Mesendoderm (in vitro differentiated cells): ENCODE results near the gene MYO6.
"Not testable (repeated sequence)": the region's sequence is repeated elsewhere in the genome, so short reads cannot be mapped to it uniquely, and the experiment has no call there.

Experiments
- DNase-seq: peaks from one replicate; pipeline ENCODE4 v3.0.0; 2013
- H2AK5ac ChIP-seq: 2 replicates; pipeline ENCODE4 v1.6.1; 2013; ENCODE audit warnings: low read length, inconsistent platforms
- H2BK120ac ChIP-seq: 2 replicates; pipeline ENCODE4 v1.6.1; 2013; ENCODE audit warnings: low read depth, mild to moderate bottlenecking, low read length, moderate library complexity, mixed read lengths
- H2BK15ac ChIP-seq: replicated peaks from 2 replicates; pipeline ENCODE4 v1.6.1; 2013; ENCODE audit warnings: low read depth, mild to moderate bottlenecking, moderate library complexity
- H2BK5ac ChIP-seq: 2 replicates; pipeline ENCODE4 v1.6.1; 2013; ENCODE audit warnings: low read length, inconsistent platforms
- H3K18ac ChIP-seq: 2 replicates; pipeline ENCODE4 v1.6.1; 2013; ENCODE audit warnings: mild to moderate bottlenecking, low read length, mixed read lengths
- H3K23ac ChIP-seq: one replicate; pipeline ENCODE4 v1.6.1; 2013; ENCODE audit warnings: low read length
- H3K27ac ChIP-seq: 2 replicates; pipeline ENCODE4 v1.5.1; 2013; ENCODE audit warnings: low read depth, mild to moderate bottlenecking, inconsistent platforms, low read length, moderate library complexity
- H3K27me3 ChIP-seq: 2 replicates; pipeline ENCODE4 v1.6.1; 2013; ENCODE audit warnings: low read length, control low read depth, mild to moderate bottlenecking, inconsistent platforms; ENCODE audit not compliant: insufficient read depth, poor library complexity
- H3K36me3 ChIP-seq: 2 replicates; pipeline ENCODE4 v1.6.1; 2013; ENCODE audit warnings: low read length, inconsistent platforms; ENCODE audit not compliant: control insufficient read depth, insufficient read depth
- H3K4ac ChIP-seq: one replicate; pipeline ENCODE4 v1.6.1; 2013; ENCODE audit warnings: low read depth, mild to moderate bottlenecking, low read length, moderate library complexity
- H3K4me1 ChIP-seq: 2 replicates; pipeline ENCODE4 v1.6.1; 2013; ENCODE audit warnings: low read depth, low read length, inconsistent platforms; ENCODE audit not compliant: control insufficient read depth
- H3K4me2 ChIP-seq: 2 replicates; pipeline ENCODE4 v1.6.1; 2013; ENCODE audit warnings: low read length
- H3K4me3 ChIP-seq: 2 replicates; pipeline ENCODE4 v1.5.1; 2013; ENCODE audit warnings: mild to moderate bottlenecking, low read length
- H3K56ac ChIP-seq: one replicate; pipeline ENCODE4 v1.6.1; 2013; ENCODE audit warnings: low read length
- H3K79me1 ChIP-seq: 2 replicates; pipeline ENCODE4 v1.6.1; 2013; ENCODE audit warnings: low read length, inconsistent platforms
- H3K79me2 ChIP-seq: 2 replicates; pipeline ENCODE4 v1.6.1; 2013; ENCODE audit warnings: mild to moderate bottlenecking, low read length; ENCODE audit not compliant: control insufficient read depth, insufficient read depth
- H3K9ac ChIP-seq: 2 replicates; pipeline ENCODE4 v1.6.1; 2013; ENCODE audit warnings: low read length, inconsistent platforms
- H4K5ac ChIP-seq: one replicate; pipeline ENCODE4 v1.6.1; 2013; ENCODE audit warnings: low read length
- H4K8ac ChIP-seq: one replicate; pipeline ENCODE4 v1.6.1; 2013; ENCODE audit warnings: low read depth, mild to moderate bottlenecking, control low read depth, low read length, moderate library complexity
- WGBS: extraction: QIAGEN DNeasy Blood & Tissue Kit; methylation state at CpG from one replicate; pipeline ENCODE4 v1.1.7; 2013; ENCODE audit warnings: low lambda C conversion rate, missing lambda C conversion rate; ENCODE audit not compliant: insufficient coverage; ENCODE audit errors: extremely low coverage; 5-methylcytosine and 5-hydroxymethylcytosine counted together

The MYO6 gene

DNA sequence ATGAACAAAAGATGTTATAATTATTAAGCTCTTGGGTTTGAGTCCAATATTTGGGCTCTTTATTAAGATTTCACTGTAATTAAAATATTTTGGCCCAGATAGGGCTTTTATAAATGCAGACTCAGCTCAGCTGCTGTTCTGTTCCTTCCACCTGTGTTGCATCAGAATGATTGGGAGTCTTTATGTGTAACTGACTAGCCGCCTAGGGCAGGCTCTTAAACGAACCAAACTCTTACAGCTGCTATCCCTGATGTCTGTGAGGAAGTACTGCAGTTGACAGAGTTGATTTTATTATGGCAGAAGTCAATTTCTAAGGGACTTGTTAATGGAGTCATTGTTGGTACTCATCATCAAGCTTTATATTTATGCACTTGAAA, 144.7 kb downstream of the MYO6 start:
- H2BK5ac ChIP-seq: no peak overlapping the region
- H3K79me1 ChIP-seq: no peaks in the 10 kb centered on the region
- H2AK5ac ChIP-seq: no peak overlapping the region
- no peaks in the 10 kb centered on the region for H3K36me3 ChIP-seq
- H3K4me1 ChIP-seq: no peaks in the 10 kb centered on the region
- H3K4me2 ChIP-seq: no peak overlapping the region
- H3K18ac ChIP-seq: no peak overlapping the region
- H2BK120ac ChIP-seq: no peak overlapping the region
- no peak overlapping the region for H3K4me3 ChIP-seq
- H3K9ac ChIP-seq: no peak overlapping the region
- H3K27me3 ChIP-seq: no peaks in the 10 kb centered on the region
- H3K27ac ChIP-seq: no peak overlapping the region
- no peak overlapping the region for H3K4ac ChIP-seq
- no peak overlapping the region for H3K56ac ChIP-seq
- no peaks in the 10 kb centered on the region for H3K79me2 ChIP-seq
- H2BK15ac ChIP-seq: no peak overlapping the region
- no peak overlapping the region for H4K8ac ChIP-seq
- H4K5ac ChIP-seq: no peak overlapping the region
- H3K23ac ChIP-seq: no peak overlapping the region
- DNase-seq: peak; percentile 38
- WGBS: no CpG with 5 or more reads among the region's 2 CpGs

DNA sequence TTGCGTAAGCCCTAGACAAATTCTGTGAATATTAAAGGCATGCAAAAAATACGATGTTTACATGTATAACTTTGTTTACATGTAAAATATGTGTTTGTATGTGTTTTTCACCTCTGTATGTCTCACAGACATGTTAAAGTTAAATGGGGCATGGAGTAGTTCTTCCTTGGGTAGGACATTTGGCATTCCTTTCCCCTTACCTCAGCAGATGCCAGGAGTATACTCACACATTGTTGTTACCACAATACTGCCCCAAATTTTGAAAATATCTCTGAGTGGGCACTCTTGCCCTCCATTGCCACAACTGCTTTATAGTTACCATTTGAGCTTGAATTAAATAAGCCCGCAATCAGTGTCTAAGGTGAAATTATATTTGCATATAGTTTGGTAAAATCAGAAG, 147.5 kb downstream of the MYO6 start:
- H3K79me1 ChIP-seq: no peaks in the 10 kb centered on the region

DNA sequence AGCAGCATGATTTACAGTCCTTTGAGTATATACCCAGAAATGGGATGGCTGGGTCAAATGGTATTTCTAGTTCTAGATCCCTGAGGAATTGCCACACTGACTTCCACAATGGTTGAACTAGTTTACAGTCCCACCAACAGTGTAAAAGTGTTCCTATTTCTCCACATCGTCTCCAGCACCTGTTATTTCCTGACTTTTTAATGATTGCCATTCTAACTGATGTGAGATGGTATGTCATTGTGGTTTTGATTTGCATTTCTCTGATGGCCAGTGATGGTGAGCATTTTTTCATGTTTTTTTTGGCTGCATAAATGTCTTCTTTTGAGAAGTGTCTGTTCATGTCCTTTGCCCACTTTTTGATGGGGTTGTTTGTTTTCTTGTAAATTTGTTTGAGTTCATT, 151.2 kb downstream of the MYO6 start:
- H3K79me2 ChIP-seq, H3K4me3 ChIP-seq, H4K5ac ChIP-seq, H3K4me2 ChIP-seq, H3K79me1 ChIP-seq, H2AK5ac ChIP-seq, H3K27ac ChIP-seq, H2BK120ac ChIP-seq, H3K9ac ChIP-seq, DNase-seq, H3K4me1 ChIP-seq, H3K56ac ChIP-seq, H3K23ac ChIP-seq, H2BK15ac ChIP-seq, H3K36me3 ChIP-seq, H3K18ac ChIP-seq, H2BK5ac ChIP-seq, H3K4ac ChIP-seq, H3K27me3 ChIP-seq, H4K8ac ChIP-seq: not testable (repeated sequence)
- WGBS: no CpG with 5 or more reads among the region's 1 CpG

More for the DNA sequence above, 147.5 kb downstream of the MYO6 start:
- Histone ChIP-seq H3K4me3 (no peak overlapping the region), H3K27ac (no peak overlapping the region), H3K36me3 (no peaks in the 10 kb centered on the region), H4K5ac (no peak overlapping the region), H3K79me2 (no peaks in the 10 kb centered on the region), H3K27me3 (no peaks in the 10 kb centered on the region), H2AK5ac (no peak overlapping the region), H3K23ac (no peak overlapping the region), H3K4ac (no peak overlapping the region), H2BK5ac (no peak overlapping the region), H3K9ac (no peak overlapping the region), H4K8ac (no peak overlapping the region), H2BK15ac (no peak overlapping the region), H2BK120ac (no peak overlapping the region), H3K4me1 (no peaks in the 10 kb centered on the region), H3K18ac (no peak overlapping the region), H3K4me2 (no peak overlapping the region), H3K56ac (no peak overlapping the region)
- DNase-seq: peak; percentile 45
- WGBS: no CpG with 5 or more reads among the region's 3 CpGs

DNA sequence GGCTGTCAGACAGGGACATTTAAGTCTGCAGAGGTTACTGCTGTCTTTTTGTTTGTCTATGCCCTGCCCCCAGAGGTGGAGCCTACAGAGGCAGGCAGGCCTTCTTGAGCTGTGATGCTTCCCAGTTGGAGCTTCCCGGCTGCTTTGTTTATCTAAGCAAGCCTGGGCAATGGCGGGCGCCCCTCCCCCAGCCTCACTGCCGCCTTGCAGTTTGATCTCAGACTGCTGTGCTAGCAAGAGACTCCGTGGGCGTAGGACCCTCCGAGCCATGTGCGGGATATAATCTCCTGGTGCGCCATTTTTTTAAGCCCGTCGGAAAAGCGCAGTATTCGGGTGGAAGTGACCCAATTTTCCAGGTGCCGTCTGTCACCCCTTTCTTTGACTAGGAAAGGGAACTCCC, 156.1 kb downstream of the MYO6 start:
- H3K79me2 ChIP-seq, H3K27me3 ChIP-seq, H3K27ac ChIP-seq, H4K8ac ChIP-seq, H3K18ac ChIP-seq, H4K5ac ChIP-seq, DNase-seq, H2BK5ac ChIP-seq, H3K4me2 ChIP-seq, H3K4me3 ChIP-seq, H3K36me3 ChIP-seq, H3K23ac ChIP-seq, H3K9ac ChIP-seq, H3K4ac ChIP-seq, H2BK120ac ChIP-seq, H3K56ac ChIP-seq, H2BK15ac ChIP-seq, H2AK5ac ChIP-seq, H3K4me1 ChIP-seq, H3K79me1 ChIP-seq: not testable (repeated sequence)
- WGBS: no CpG with 5 or more reads among the region's 14 CpGs

DNA sequence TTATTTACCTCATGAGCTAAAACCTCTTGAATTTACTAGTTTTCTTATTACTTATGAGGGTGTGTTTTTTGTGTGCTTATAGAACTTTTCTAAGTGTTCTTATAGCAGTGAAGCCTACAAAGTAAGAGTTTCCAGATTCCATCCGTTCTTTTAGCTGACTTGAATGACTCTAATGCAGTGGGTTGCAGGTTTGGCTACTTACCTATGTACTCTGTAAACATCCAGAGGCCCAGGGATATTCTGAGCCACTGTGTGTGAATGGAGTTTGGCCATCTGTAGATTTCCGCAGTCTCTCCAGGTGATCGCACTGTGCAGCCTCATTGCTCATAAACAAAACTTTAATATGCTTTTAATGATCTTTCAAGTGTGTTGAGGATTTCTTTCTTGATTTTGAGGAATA, 157.8 kb downstream of the MYO6 start:
- Histone ChIP-seq H3K4me2 (no peak overlapping the region), H2BK120ac (no peak overlapping the region), H3K36me3 (no peaks in the 10 kb centered on the region), H3K27me3 (no peaks in the 10 kb centered on the region), H3K4me3 (no peak overlapping the region), H2BK15ac (no peak overlapping the region), H3K79me2 (no peaks in the 10 kb centered on the region), H2BK5ac (no peak overlapping the region), H3K4me1 (no peaks in the 10 kb centered on the region), H3K23ac (no peak overlapping the region), H3K27ac (no peak overlapping the region), H3K18ac (no peak overlapping the region), H3K4ac (peak overlapping the region; percentile 55), H4K8ac (no peak overlapping the region), H3K56ac (no peak overlapping the region), H3K9ac (no peak overlapping the region), H4K5ac (no peak overlapping the region), H3K79me1 (no peaks in the 10 kb centered on the region), H2AK5ac (no peak overlapping the region)
- no CpG with 5 or more reads among the region's 3 CpGs for WGBS
- no peak for DNase-seq

DNA sequence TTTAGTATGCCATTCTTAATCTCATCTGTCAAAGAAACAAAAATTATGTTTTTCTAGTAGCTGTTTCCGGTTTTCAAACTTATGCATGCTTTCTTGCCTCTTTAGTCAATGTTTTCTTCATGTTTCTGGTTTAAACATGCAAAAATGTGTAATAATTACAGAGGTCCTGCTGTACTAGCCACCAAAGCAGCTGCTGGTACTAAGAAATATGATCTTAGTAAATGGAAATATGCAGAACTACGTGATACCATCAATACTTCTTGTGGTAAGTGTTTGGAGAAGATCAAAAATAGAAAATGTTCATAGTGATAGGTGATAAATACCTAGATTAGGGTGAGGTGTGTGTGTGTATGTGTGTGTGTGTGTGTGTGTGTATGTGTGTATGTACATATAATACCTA, 158.4 kb downstream of the MYO6 start:
- no peak overlapping the region for H3K18ac ChIP-seq
- H2AK5ac ChIP-seq: no peak overlapping the region
- no CpG with 5 or more reads among the region's 2 CpGs for WGBS
- H3K4me2 ChIP-seq: no peak overlapping the region
- no peak overlapping the region for H4K5ac ChIP-seq
- H3K23ac ChIP-seq: no peak overlapping the region
- no peaks in the 10 kb centered on the region for H3K27me3 ChIP-seq
- no peak overlapping the region for H3K4me3 ChIP-seq
- H3K27ac ChIP-seq: no peak overlapping the region
- H3K79me2 ChIP-seq: no peaks in the 10 kb centered on the region
- H2BK15ac ChIP-seq: no peak overlapping the region
- no peak overlapping the region for H2BK120ac ChIP-seq
- no peak overlapping the region for H3K9ac ChIP-seq
- no peak overlapping the region for H4K8ac ChIP-seq
- H3K79me1 ChIP-seq: no peaks in the 10 kb centered on the region
- no peaks in the 10 kb centered on the region for H3K4me1 ChIP-seq
- DNase-seq: no peak
- no peak overlapping the region for H3K4ac ChIP-seq
- no peaks in the 10 kb centered on the region for H3K36me3 ChIP-seq
- H2BK5ac ChIP-seq: no peak overlapping the region
- H3K56ac ChIP-seq: no peak overlapping the region
